SK-N-SH (cell line): ENCODE data around the gene DPEP2.

Source experiments
- EP300 ChIP-seq, 2 experiments: IDR thresholded peaks; 2 replicates each; pipeline versions ENCODE4 v1.4.0 to v1.6.1; 2012; ENCODE audit warnings: borderline replicate concordance in 1 of 2, low read depth in 1 of 2, low read length in 1 of 2
- EZH2phosphoT487 ChIP-seq: fragments of 200-600 bp; sonication (generic); IDR thresholded peaks from 2 replicates; pipeline ENCODE4 v1.6.1; 2017; ENCODE audit warnings: low read depth, mixed run types, mild to moderate bottlenecking, antibody characterized with exemption, moderate library complexity, borderline replicate concordance
- GABPA ChIP-seq: IDR thresholded peaks from 2 replicates; pipeline ENCODE4 v1.4.0; 2012; ENCODE audit warnings: low read depth, mild to moderate bottlenecking
- MXI1 ChIP-seq: IDR thresholded peaks from 2 replicates; pipeline ENCODE4 v1.6.1; 2012; ENCODE audit warnings: mild to moderate bottlenecking, low read depth, low read length, improper control_type of control experiment
- RXRA ChIP-seq: IDR thresholded peaks from 2 replicates; pipeline ENCODE4 v1.4.0; 2012; ENCODE audit warnings: low read depth, mild to moderate bottlenecking, borderline replicate concordance
- YY1 ChIP-seq: IDR thresholded peaks from 2 replicates; pipeline ENCODE4 v1.4.0; 2012; ENCODE audit warnings: low read depth, mild to moderate bottlenecking
- TF ChIP-seq, protein P1 (sequence below): fragments of 200-600 bp; sonication (generic); IDR thresholded peaks from 2 replicates; pipeline ENCODE4 v1.6.1; 2017; ENCODE audit warnings: antibody characterized with exemption, mild to moderate bottlenecking, moderate library complexity
- TF ChIP-seq, protein P2 (sequence below): IDR thresholded peaks from 2 replicates; pipeline ENCODE4 v1.4.0; 2012; ENCODE audit warnings: low read depth

DNA sequence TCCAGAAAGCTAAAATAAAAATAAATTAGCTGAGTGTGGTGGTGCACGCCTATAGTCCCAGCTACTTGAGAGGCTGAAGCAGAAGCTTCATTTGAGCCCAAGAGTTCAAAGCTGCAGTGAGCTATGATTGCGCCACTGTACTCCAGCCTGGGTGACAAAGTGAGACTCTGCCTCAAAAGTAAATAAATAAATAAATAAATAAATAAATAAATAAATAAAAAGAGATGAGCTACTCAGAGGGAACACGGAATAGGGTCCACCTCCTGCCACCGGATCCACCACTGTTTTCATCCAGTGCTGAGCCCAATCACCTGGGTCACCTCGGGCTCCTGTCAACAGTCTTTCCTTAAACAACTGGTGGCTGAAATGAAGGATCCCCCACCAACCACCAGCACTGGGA is 12.3 kb downstream of the DPEP2 start:
- no peak for TF ChIP-seq RXRA
- TF ChIP-seq, protein P1, sequence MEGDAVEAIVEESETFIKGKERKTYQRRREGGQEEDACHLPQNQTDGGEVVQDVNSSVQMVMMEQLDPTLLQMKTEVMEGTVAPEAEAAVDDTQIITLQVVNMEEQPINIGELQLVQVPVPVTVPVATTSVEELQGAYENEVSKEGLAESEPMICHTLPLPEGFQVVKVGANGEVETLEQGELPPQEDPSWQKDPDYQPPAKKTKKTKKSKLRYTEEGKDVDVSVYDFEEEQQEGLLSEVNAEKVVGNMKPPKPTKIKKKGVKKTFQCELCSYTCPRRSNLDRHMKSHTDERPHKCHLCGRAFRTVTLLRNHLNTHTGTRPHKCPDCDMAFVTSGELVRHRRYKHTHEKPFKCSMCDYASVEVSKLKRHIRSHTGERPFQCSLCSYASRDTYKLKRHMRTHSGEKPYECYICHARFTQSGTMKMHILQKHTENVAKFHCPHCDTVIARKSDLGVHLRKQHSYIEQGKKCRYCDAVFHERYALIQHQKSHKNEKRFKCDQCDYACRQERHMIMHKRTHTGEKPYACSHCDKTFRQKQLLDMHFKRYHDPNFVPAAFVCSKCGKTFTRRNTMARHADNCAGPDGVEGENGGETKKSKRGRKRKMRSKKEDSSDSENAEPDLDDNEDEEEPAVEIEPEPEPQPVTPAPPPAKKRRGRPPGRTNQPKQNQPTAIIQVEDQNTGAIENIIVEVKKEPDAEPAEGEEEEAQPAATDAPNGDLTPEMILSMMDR = no peak
- no peak for TF ChIP-seq MXI1
- no peak for TF ChIP-seq EP300 (IDR thresholded peaks at IDR 0.05; ENCODE audit: borderline replicate concordance in 1 of 2, low read depth in 1 of 2, low read length in 1 of 2)
- no peak for TF ChIP-seq YY1
- no peak for TF ChIP-seq GABPA
- no peak for TF ChIP-seq EZH2phosphoT487
- TF ChIP-seq, protein P2, sequence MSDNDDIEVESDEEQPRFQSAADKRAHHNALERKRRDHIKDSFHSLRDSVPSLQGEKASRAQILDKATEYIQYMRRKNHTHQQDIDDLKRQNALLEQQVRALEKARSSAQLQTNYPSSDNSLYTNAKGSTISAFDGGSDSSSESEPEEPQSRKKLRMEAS = no peak
